Hepatocyte (in vitro differentiated cells): ENCODE results near the gene CLEC3B. TPM values are rescaled to one million over a fixed set of nuclear protein-coding genes. Genes with fewer than 3 reads are reported as not detected.

Experiments used
- DNase-seq: peaks from one replicate; pipeline ENCODE4 v3.0.0-alpha.2; 2016; ENCODE audit warnings: low spot score
- H2AFZ ChIP-seq: fragments of 200-600 bp; sonication (generic); 2 replicates; pipeline ENCODE4 v1.6.0; 2016; ENCODE audit warnings: antibody characterized with exemption, mild to moderate bottlenecking
- H3K27ac ChIP-seq: fragments of 200-600 bp; sonication (generic); 2 replicates; pipeline ENCODE4 v1.5.1; 2016; ENCODE audit warnings: mild to moderate bottlenecking
- H3K27me3 ChIP-seq: fragments of 200-600 bp; sonication (generic); 2 replicates; pipeline ENCODE4 v1.6.1; 2016
- H3K36me3 ChIP-seq: fragments of 200-600 bp; sonication (generic); replicated peaks from 2 replicates; pipeline ENCODE4 v1.5.1; 2016; ENCODE audit warnings: low read depth; ENCODE audit not compliant: insufficient read depth
- H3K4me1 ChIP-seq: fragments of 200-600 bp; sonication (generic); 2 replicates; pipeline ENCODE4 v1.5.1; 2016; ENCODE audit warnings: mild to moderate bottlenecking, moderate library complexity; ENCODE audit not compliant: insufficient read depth
- H3K4me2 ChIP-seq: fragments of 200-600 bp; sonication (generic); 2 replicates; pipeline ENCODE4 v1.6.0; 2016
- H3K4me3 ChIP-seq: fragments of 200-600 bp; sonication (generic); 2 replicates; pipeline ENCODE4 v1.5.1; 2016; ENCODE audit warnings: mild to moderate bottlenecking
- H3K79me2 ChIP-seq: fragments of 200-600 bp; sonication (generic); 2 replicates; pipeline ENCODE4 v1.6.0; 2017; ENCODE audit warnings: mild to moderate bottlenecking
- H3K9me2 ChIP-seq: fragments of 200-600 bp; sonication (generic); replicated peaks from 2 replicates; pipeline ENCODE4 v1.6.0; 2017; ENCODE audit warnings: mild to moderate bottlenecking; ENCODE audit not compliant: insufficient read depth
- H3K9me3 ChIP-seq: fragments of 200-600 bp; sonication (generic); 2 replicates; pipeline ENCODE4 v1.5.1; 2016; ENCODE audit warnings: low read depth, mild to moderate bottlenecking
- H4K20me1 ChIP-seq: fragments of 200-600 bp; sonication (generic); 2 replicates; pipeline ENCODE4 v1.6.0; 2016; ENCODE audit warnings: mild to moderate bottlenecking; ENCODE audit not compliant: insufficient read depth, poor library complexity, severe bottlenecking
- CTCF ChIP-seq: fragments of 200-600 bp; sonication (generic); IDR thresholded peaks from 2 replicates; pipeline ENCODE4 v1.5.1; 2016; ENCODE audit warnings: antibody characterized with exemption, mild to moderate bottlenecking; ENCODE audit not compliant: poor library complexity
- EZH2 ChIP-seq: fragments of 200-600 bp; sonication (generic); IDR thresholded peaks from 2 replicates; pipeline ENCODE4 v1.6.1; 2016; ENCODE audit warnings: antibody characterized with exemption, mild to moderate bottlenecking, borderline replicate concordance
- EZH2phosphoT487 ChIP-seq: fragments of 200-600 bp; sonication (generic); IDR thresholded peaks from one replicate; pipeline ENCODE4 v1.6.1; 2018; ENCODE audit warnings: antibody characterized with exemption, mild to moderate bottlenecking, low read depth, moderate library complexity; ENCODE audit not compliant: unreplicated experiment, severe bottlenecking
- WGBS: methylation state at CpG from one replicate; pipeline ENCODE4 v1.1.6; 2016; ENCODE audit warnings: low lambda C conversion rate; ENCODE audit errors: missing lambda C conversion rate; 5-methylcytosine and 5-hydroxymethylcytosine counted together
- polyA plus RNA-seq: library from polyadenylated mRNA; unstranded; fragments of >200 nt; fragmentation: Nextera tagmentation; extraction: Ambion mirVana; gene quantifications from 2 replicates; pipeline ENCODE4 v1.2.1, GENCODE V29; 2016
- total RNA-seq: library from RNA; depleted of rRNA; stranded (reverse); fragments of >200 nt; gene quantifications from 2 replicates; pipeline ENCODE4 v1.2.3, GENCODE V29; 2014

CLEC3B gene
- total and polyA plus RNA-seq, 2 experiments from 2014 or later = 1.3 to 1.7 TPM

- TF ChIP-seq EZH2 (no peak), EZH2phosphoT487 (no peak), CTCF (no peak)
- no peaks in the 10 kb centered on the region for H3K9me3 ChIP-seq
- H3K4me2 ChIP-seq = no peak overlapping the region
- WGBS = 74% methylated on average over 12 of the region's 12 CpGs
- H3K4me1 ChIP-seq = peaks cover 7% of the 10 kb centered on the region
- H3K4me3 ChIP-seq = no peak overlapping the region
- no peaks in the 10 kb centered on the region for H3K36me3 ChIP-seq
- H3K9me2 ChIP-seq = no peaks in the 10 kb centered on the region
- no peak for DNase-seq
- H4K20me1 ChIP-seq = no peaks in the 10 kb centered on the region
- no peaks in the 10 kb centered on the region for H3K79me2 ChIP-seq
- H3K27me3 ChIP-seq = no peaks in the 10 kb centered on the region
- H2AFZ ChIP-seq = no peak overlapping the region
- no peak overlapping the region for H3K27ac ChIP-seq
Observed at GRCh38 chr3:45021524-45022297, 4.4 kb upstream of the CLEC3B start.

GRCh38 chr3:45023675-45024074, 2.4 kb upstream of the CLEC3B start:
- TF ChIP-seq EZH2 (no peak), CTCF (no peak), EZH2phosphoT487 (no peak)

GRCh38 chr3:45024542-45025255, 1.4 kb upstream of the CLEC3B start:
- no peaks in the 10 kb centered on the region for H4K20me1 ChIP-seq
- no peaks in the 10 kb centered on the region for H3K27me3 ChIP-seq
- WGBS = 78% methylated on average over 6 of the region's 6 CpGs
- H3K27ac ChIP-seq = no peak overlapping the region
- H3K9me3 ChIP-seq = no peaks in the 10 kb centered on the region
- no peaks in the 10 kb centered on the region for H3K36me3 ChIP-seq
- no peaks in the 10 kb centered on the region for H3K9me2 ChIP-seq
- H2AFZ ChIP-seq = no peak overlapping the region
- no peaks in the 10 kb centered on the region for H3K79me2 ChIP-seq
- peaks cover 7% of the 10 kb centered on the region for H3K4me1 ChIP-seq
- DNase-seq = no peak
- TF ChIP-seq EZH2 (no peak), EZH2phosphoT487 (no peak), CTCF (no peak)
- no peak overlapping the region for H3K4me3 ChIP-seq
- H3K4me2 ChIP-seq = no peak overlapping the region

More at GRCh38 chr3:45023675-45024074, 2.4 kb upstream of the CLEC3B start:
- H3K36me3 ChIP-seq = no peaks in the 10 kb centered on the region
- no peak overlapping the region for H3K27ac ChIP-seq
- no peaks in the 10 kb centered on the region for H3K9me2 ChIP-seq
- no peaks in the 10 kb centered on the region for H4K20me1 ChIP-seq
- no peak overlapping the region for H3K4me3 ChIP-seq
- DNase-seq = no peak
- H3K4me2 ChIP-seq = no peak overlapping the region
- no peaks in the 10 kb centered on the region for H3K27me3 ChIP-seq
- H3K79me2 ChIP-seq = no peaks in the 10 kb centered on the region
- H3K9me3 ChIP-seq = no peaks in the 10 kb centered on the region
- no peak overlapping the region for H2AFZ ChIP-seq
- H3K4me1 ChIP-seq = peaks cover 7% of the 10 kb centered on the region
- WGBS = 75% methylated on average over 3 of the region's 3 CpGs
